ENCODE measurements around the gene FCRL2.

GRCh38 chr1:157721985-157722384 is 54.9 kb downstream of the FCRL2 start:
- TF ChIP-seq, protein P1, sequence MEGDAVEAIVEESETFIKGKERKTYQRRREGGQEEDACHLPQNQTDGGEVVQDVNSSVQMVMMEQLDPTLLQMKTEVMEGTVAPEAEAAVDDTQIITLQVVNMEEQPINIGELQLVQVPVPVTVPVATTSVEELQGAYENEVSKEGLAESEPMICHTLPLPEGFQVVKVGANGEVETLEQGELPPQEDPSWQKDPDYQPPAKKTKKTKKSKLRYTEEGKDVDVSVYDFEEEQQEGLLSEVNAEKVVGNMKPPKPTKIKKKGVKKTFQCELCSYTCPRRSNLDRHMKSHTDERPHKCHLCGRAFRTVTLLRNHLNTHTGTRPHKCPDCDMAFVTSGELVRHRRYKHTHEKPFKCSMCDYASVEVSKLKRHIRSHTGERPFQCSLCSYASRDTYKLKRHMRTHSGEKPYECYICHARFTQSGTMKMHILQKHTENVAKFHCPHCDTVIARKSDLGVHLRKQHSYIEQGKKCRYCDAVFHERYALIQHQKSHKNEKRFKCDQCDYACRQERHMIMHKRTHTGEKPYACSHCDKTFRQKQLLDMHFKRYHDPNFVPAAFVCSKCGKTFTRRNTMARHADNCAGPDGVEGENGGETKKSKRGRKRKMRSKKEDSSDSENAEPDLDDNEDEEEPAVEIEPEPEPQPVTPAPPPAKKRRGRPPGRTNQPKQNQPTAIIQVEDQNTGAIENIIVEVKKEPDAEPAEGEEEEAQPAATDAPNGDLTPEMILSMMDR (IDR thresholded peaks at IDR 0.05), result no peak
- no peak for TF ChIP-seq POLR2A (IDR thresholded peaks at IDR 0.05)

All from tibial nerve (tissue), 3 donors.